Parathyroid adenoma (tissue), 2 donors: ENCODE measurements around the gene PTGDS.

Experiments
- H2AFZ ChIP-seq: fragments of 300-600 bp; sonication (generic); one replicate; pipeline ENCODE4 v1.7.0; 2017; ENCODE audit warnings: antibody characterized with exemption, mild to moderate bottlenecking
- H3K27ac ChIP-seq: fragments of 300-600 bp; sonication (generic); one replicate; pipeline ENCODE4 v1.7.0; 2017
- H3K27me3 ChIP-seq: fragments of 300-600 bp; sonication (generic); one replicate; pipeline ENCODE4 v1.7.0; 2017; ENCODE audit warnings: low read length; ENCODE audit not compliant: control insufficient read depth, insufficient read depth
- H3K36me3 ChIP-seq: fragments of 300-600 bp; sonication (generic); one replicate; pipeline ENCODE4 v1.7.0; 2017; ENCODE audit warnings: low read length; ENCODE audit not compliant: control insufficient read depth, insufficient read depth
- H3K4me1 ChIP-seq: fragments of 300-600 bp; sonication (generic); one replicate; pipeline ENCODE4 v1.7.0; 2017; ENCODE audit warnings: control low read depth
- H3K4me2 ChIP-seq: fragments of 300-600 bp; sonication (generic); one replicate; pipeline ENCODE4 v1.7.0; 2017; ENCODE audit warnings: low read length
- H3K4me3 ChIP-seq: fragments of 300-600 bp; sonication (generic); one replicate; pipeline ENCODE4 v1.7.0; 2017; ENCODE audit warnings: low read depth, low read length
- H3K79me2 ChIP-seq: fragments of 300-600 bp; sonication (generic); one replicate; pipeline ENCODE4 v1.7.0; 2017; ENCODE audit warnings: control low read depth
- H3K9ac ChIP-seq: fragments of 300-600 bp; sonication (generic); one replicate; pipeline ENCODE4 v1.7.0; 2017; ENCODE audit warnings: mild to moderate bottlenecking
- H3K9me3 ChIP-seq: fragments of 300-600 bp; sonication (generic); one replicate; pipeline ENCODE4 v1.7.0; 2017; ENCODE audit warnings: low read length; ENCODE audit not compliant: control insufficient read depth
- CTCF ChIP-seq: fragments of 300-600 bp; sonication (generic); IDR thresholded peaks from one replicate; pipeline ENCODE4 v1.7.0; 2017; ENCODE audit warnings: antibody characterized with exemption, mild to moderate bottlenecking
- donor health status: primary hyperparathyroidism.

PTGDS gene

DNA sequence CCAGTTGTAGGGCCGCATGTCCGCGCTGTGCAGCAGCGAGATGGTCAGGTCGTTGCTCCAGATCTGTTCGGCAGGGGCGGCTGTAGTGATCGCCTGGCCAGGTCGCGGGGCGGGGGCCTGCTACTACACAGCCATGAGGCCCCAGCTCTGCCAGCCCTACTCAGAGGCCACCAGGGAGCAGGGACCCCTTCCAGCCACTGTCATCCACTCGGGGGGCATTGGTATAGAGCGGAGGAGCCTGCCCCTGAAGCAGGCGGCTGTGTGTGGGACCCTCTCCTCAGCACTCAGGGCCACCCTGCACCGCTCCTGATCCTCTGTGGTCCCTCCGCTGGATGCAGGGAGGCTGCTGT is 34.4 kb upstream of the PTGDS start:
- no peak overlapping the region for H3K4me3 ChIP-seq
- no peaks in the 10 kb centered on the region for H3K36me3 ChIP-seq
- no peaks in the 10 kb centered on the region for H3K79me2 ChIP-seq
- H3K4me1 ChIP-seq, result peaks cover 3% of the 10 kb centered on the region
- H2AFZ ChIP-seq, result no peak overlapping the region
- H3K27me3 ChIP-seq, result no peaks in the 10 kb centered on the region
- H3K9me3 ChIP-seq, result no peaks in the 10 kb centered on the region
- H3K9ac ChIP-seq, result no peak overlapping the region
- no peak overlapping the region for H3K27ac ChIP-seq
- no peak for TF ChIP-seq CTCF
- no peak overlapping the region for H3K4me2 ChIP-seq

GRCh38 chr9:136943291-136944211 is 33.8 kb upstream of the PTGDS start:
- H3K36me3 ChIP-seq, result no peaks in the 10 kb centered on the region
- H3K4me2 ChIP-seq, result peak overlapping the region; percentile 83
- peak overlapping the region; percentile 28 for H2AFZ ChIP-seq
- H3K27me3 ChIP-seq, result no peaks in the 10 kb centered on the region
- H3K4me1 ChIP-seq, result peaks cover 3% of the 10 kb centered on the region
- H3K9ac ChIP-seq, result no peak overlapping the region
- H3K9me3 ChIP-seq, result no peaks in the 10 kb centered on the region
- no peaks in the 10 kb centered on the region for H3K79me2 ChIP-seq
- TF ChIP-seq CTCF, result no peak
- H3K4me3 ChIP-seq, result peak overlapping the region; percentile 78
- H3K27ac ChIP-seq, result peak overlapping the region; percentile 19

- no peaks in the 10 kb centered on the region for H3K79me2 ChIP-seq
- no peaks in the 10 kb centered on the region for H3K27me3 ChIP-seq
- no peaks in the 10 kb centered on the region for H3K36me3 ChIP-seq
- no peak overlapping the region for H3K27ac ChIP-seq
- H3K4me3 ChIP-seq, result peak overlapping the region; percentile 78
- peak overlapping the region; percentile 83 for H3K4me2 ChIP-seq
- peak overlapping the region; percentile 28 for H2AFZ ChIP-seq
- no peaks in the 10 kb centered on the region for H3K9me3 ChIP-seq
- no peak overlapping the region for H3K9ac ChIP-seq
- no peak for TF ChIP-seq CTCF
- peaks cover 3% of the 10 kb centered on the region for H3K4me1 ChIP-seq
Measured at GRCh38 chr9:136944212-136944518, 33.1 kb upstream of the PTGDS start.

DNA sequence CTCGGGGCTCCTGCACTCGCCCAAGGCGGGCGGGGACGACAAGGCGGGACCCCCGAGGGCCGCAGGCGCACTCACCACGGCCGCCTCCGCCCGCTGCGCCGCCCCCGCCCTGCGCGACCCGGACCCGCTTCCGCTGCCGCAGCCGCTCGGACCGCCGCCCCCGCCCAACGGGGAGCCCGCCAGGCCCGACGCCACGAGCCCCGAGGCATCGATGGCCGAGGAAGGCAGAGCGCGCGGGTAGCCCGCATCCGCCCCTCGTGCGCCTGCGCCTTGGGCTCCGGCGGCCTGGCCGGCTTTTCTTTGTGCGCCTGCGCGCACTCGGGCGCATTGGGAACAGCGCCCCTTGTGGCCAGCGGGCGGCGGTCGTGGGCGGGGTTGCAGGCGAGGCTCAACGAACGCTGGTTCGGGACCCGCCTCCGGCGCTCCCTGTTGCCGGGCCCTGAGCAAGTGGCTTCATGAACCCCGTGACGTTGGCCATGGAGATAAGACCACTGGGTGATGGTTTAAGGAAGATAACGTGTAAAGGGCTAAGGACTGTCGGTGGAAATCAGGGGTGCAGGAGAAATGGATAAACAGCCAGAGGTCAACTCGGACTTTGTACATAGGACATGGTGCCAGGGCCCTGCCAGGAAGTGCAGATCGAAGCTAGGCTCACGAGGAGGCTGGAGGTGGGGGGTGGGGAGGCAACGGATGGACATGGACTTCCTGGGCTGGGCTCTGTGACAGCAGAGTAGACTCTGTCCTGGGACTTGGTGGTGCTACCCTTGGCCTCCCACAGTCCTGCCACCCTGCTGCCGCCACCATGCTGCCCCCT is 32.6 kb upstream of the PTGDS start, which contains the start of the genes C8G and FBXW5:
Gene C8G (plus strand): TSS at position 725 of the 814 bp plus-strand sequence. CDS start 78 bp downstream, at position 803.
Gene FBXW5 (minus strand): TSS at position 220 of the 814 bp plus-strand sequence. CDS start 655 bp downstream, outside the sequence.
- Histone ChIP-seq H3K9ac (no peak within 1 kb of the TSS), H3K9me3 (no peaks in the 10 kb centered on the region), H3K36me3 (no peaks in the 10 kb centered on the region), H3K27ac (peak within 1 kb of the TSS; percentile 19), H3K4me2 (peak within 1 kb of the TSS; percentile 83), H2AFZ (peak within 1 kb of the TSS; percentile 29), H3K27me3 (no peaks in the 10 kb centered on the region), H3K4me3 (peak within 1 kb of the TSS; percentile 78), H3K4me1 (peaks cover 3% of the 10 kb centered on the region), H3K79me2 (no peaks in the 10 kb centered on the region)
- peak; percentile 92 for TF ChIP-seq CTCF
